Mesenchymal stem cell (in vitro differentiated cells and primary cell): Measurements from ENCODE around the gene SLC35F6.

Experiments used
- DNase-seq: peaks from one replicate; pipeline ENCODE4 v3.0.0-alpha.2; 2013
- H2AFZ ChIP-seq: one replicate; pipeline ENCODE4 v1.6.1; 2013; ENCODE audit warnings: low read depth, mild to moderate bottlenecking, control low read depth, inconsistent platforms, low read length, moderate library complexity
- H2AK5ac ChIP-seq: 2 replicates; pipeline ENCODE4 v1.6.1; 2013; ENCODE audit warnings: low read length, moderate library complexity, mild to moderate bottlenecking, inconsistent platforms; ENCODE audit not compliant: severe bottlenecking
- H2BK120ac ChIP-seq: one replicate; pipeline ENCODE4 v1.6.1; 2013; ENCODE audit warnings: low read depth, mild to moderate bottlenecking, inconsistent platforms, low read length, moderate library complexity
- H2BK12ac ChIP-seq, 2 experiments: one replicate each; pipeline ENCODE4 v1.6.1; 2013; ENCODE audit warnings: inconsistent platforms in 2 of 2, low read length in 2 of 2, mild to moderate bottlenecking in 2 of 2, moderate library complexity in 2 of 2, control low read depth in 1 of 2
- H2BK15ac ChIP-seq: one replicate; pipeline ENCODE4 v1.6.1; 2013; ENCODE audit warnings: mild to moderate bottlenecking, low read depth, inconsistent platforms; ENCODE audit not compliant: poor library complexity, severe bottlenecking
- H2BK5ac ChIP-seq: 2 replicates; pipeline ENCODE4 v1.6.1; 2013; ENCODE audit warnings: low read depth, mild to moderate bottlenecking, low read length, control low read depth, inconsistent platforms; ENCODE audit not compliant: poor library complexity, severe bottlenecking
- H3K14ac ChIP-seq, 2 experiments: one replicate each; pipeline ENCODE4 v1.6.1; 2013; ENCODE audit warnings: inconsistent platforms in 2 of 2, low read length in 2 of 2, control low read depth in 1 of 2, mild to moderate bottlenecking in 1 of 2, moderate library complexity in 1 of 2
- H3K18ac ChIP-seq, 2 experiments: one replicate each; pipeline ENCODE4 v1.6.1; 2013; ENCODE audit warnings: inconsistent platforms in 2 of 2, low read length in 2 of 2, control low read depth in 1 of 2, low read depth in 1 of 2, mild to moderate bottlenecking in 1 of 2
- H3K23ac ChIP-seq, 2 experiments: one replicate each; pipeline ENCODE4 v1.6.1; 2013; ENCODE audit warnings: inconsistent platforms in 2 of 2, low read length in 2 of 2, mild to moderate bottlenecking in 2 of 2, moderate library complexity in 2 of 2, control low read depth in 1 of 2
- H3K27ac ChIP-seq: 2 replicates; pipeline ENCODE4 v1.5.1; 2013; ENCODE audit warnings: mild to moderate bottlenecking, moderate library complexity, low read length, control low read depth, inconsistent platforms; ENCODE audit not compliant: poor library complexity, severe bottlenecking
- H3K27me3 ChIP-seq, 2 experiments: 2 replicates each; pipeline versions ENCODE4 v1.6.1 to v1.7.0; 2013; ENCODE audit warnings: low read length in 2 of 2, mild to moderate bottlenecking in 2 of 2, moderate library complexity in 2 of 2, control low read depth in 1 of 2, inconsistent platforms in 1 of 2; ENCODE audit not compliant: control insufficient read depth in 1 of 2, insufficient read depth in 1 of 2
- H3K36me3 ChIP-seq, 2 experiments: 2 replicates each; pipeline versions ENCODE4 v1.6.1 to v1.7.0; 2013; ENCODE audit warnings: low read length in 2 of 2, control low read depth in 1 of 2, inconsistent platforms in 1 of 2, low read depth in 1 of 2, mild to moderate bottlenecking in 1 of 2; ENCODE audit not compliant: insufficient read depth in 2 of 2, control insufficient read depth in 1 of 2
- H3K4ac ChIP-seq, 2 experiments: one replicate each; pipeline ENCODE4 v1.6.1; 2013; ENCODE audit warnings: inconsistent platforms in 2 of 2, low read length in 2 of 2, mild to moderate bottlenecking in 2 of 2, moderate library complexity in 2 of 2, control low read depth in 1 of 2, low read depth in 1 of 2
- H3K4me1 ChIP-seq: 2 replicates; pipeline ENCODE4 v1.6.1; 2013; ENCODE audit warnings: low read depth, low read length, control low read depth; ENCODE audit not compliant: control insufficient read depth, insufficient read depth
- H3K4me2 ChIP-seq: 2 replicates; pipeline ENCODE4 v1.6.1; 2013; ENCODE audit warnings: low read length, mild to moderate bottlenecking, inconsistent platforms; ENCODE audit not compliant: poor library complexity, severe bottlenecking
- H3K4me3 ChIP-seq, 2 experiments: 2 replicates each; pipeline versions ENCODE4 v1.5.1 to v1.7.0; 2013; ENCODE audit warnings: low read length in 2 of 2, mild to moderate bottlenecking in 2 of 2, control low read depth in 1 of 2, low read depth in 1 of 2; ENCODE audit not compliant: insufficient read depth in 1 of 2
- H3K79me1 ChIP-seq: replicated peaks from 2 replicates; pipeline ENCODE4 v1.6.1; 2013; ENCODE audit warnings: mild to moderate bottlenecking, control low read depth, low read length, inconsistent platforms; ENCODE audit not compliant: poor library complexity, severe bottlenecking
- H3K9ac ChIP-seq: 2 replicates; pipeline ENCODE4 v1.7.0; 2013; ENCODE audit warnings: mild to moderate bottlenecking, low read length, moderate library complexity
- H3K9me3 ChIP-seq: 2 replicates; pipeline ENCODE4 v1.7.0; 2013; ENCODE audit warnings: mild to moderate bottlenecking, low read length; ENCODE audit not compliant: control insufficient read depth
- H4K8ac ChIP-seq: one replicate; pipeline ENCODE4 v1.6.1; 2013; ENCODE audit warnings: inconsistent platforms, mild to moderate bottlenecking, low read length, moderate library complexity
- H4K91ac ChIP-seq: one replicate; pipeline ENCODE4 v1.6.1; 2013; ENCODE audit warnings: mild to moderate bottlenecking, low read length, inconsistent platforms
- WGBS: methylation state at CpG from one replicate; pipeline ENCODE4 v1.1.7; 2013; ENCODE audit warnings: mixed read lengths; 5-methylcytosine and 5-hydroxymethylcytosine counted together

Gene SLC35F6

GRCh38 chr2:26732446-26732845 lies 31.6 kb upstream of the SLC35F6 start:
- H3K4me1 ChIP-seq: peaks cover 4% of the 10 kb centered on the region
- H3K4me2 ChIP-seq: no peak overlapping the region
- no peak overlapping the region for H3K4me3 ChIP-seq
- H3K14ac ChIP-seq: no peak overlapping the region
- peaks cover 5 to 32% of the 10 kb centered on the region in 2 experiments for H3K27me3 ChIP-seq
- H4K91ac ChIP-seq: no peak overlapping the region
- no peak for DNase-seq
- H3K9ac ChIP-seq: no peak overlapping the region
- H3K27ac ChIP-seq: no peak overlapping the region
- no peaks in the 10 kb centered on the region for H3K79me1 ChIP-seq
- H3K18ac ChIP-seq: no peak overlapping the region
- no peak overlapping the region for H3K23ac ChIP-seq
- H2AFZ ChIP-seq: no peak overlapping the region
- no peak overlapping the region for H2BK12ac ChIP-seq
- 94% methylated on average over 3 of the region's 3 CpGs for WGBS
- H4K8ac ChIP-seq: no peak overlapping the region
- no peak overlapping the region for H2BK120ac ChIP-seq
- H2AK5ac ChIP-seq: no peak overlapping the region
- no peaks in the 10 kb centered on the region for H3K9me3 ChIP-seq
- H3K36me3 ChIP-seq: peaks cover 0 to 3% of the 10 kb centered on the region in 2 experiments
- H2BK5ac ChIP-seq: no peak overlapping the region
- H2BK15ac ChIP-seq: no peak overlapping the region
- no peak overlapping the region for H3K4ac ChIP-seq

- Histone ChIP-seq H3K9me3 (no peaks in the 10 kb centered on the region), H4K8ac (no peak overlapping the region), H3K18ac (no peak overlapping the region), H2BK120ac (no peak overlapping the region), H2BK15ac (no peak overlapping the region), H3K27ac (no peak overlapping the region), H3K27me3 (peaks cover 5 to 37% of the 10 kb centered on the region in 2 experiments), H2BK5ac (no peak overlapping the region), H3K4me1 (peaks cover 4% of the 10 kb centered on the region), H3K36me3 (no peaks in the 10 kb centered on the region), H3K79me1 (no peaks in the 10 kb centered on the region), H2AFZ (no peak overlapping the region), H3K4me3 (no peak overlapping the region), H3K4ac (no peak overlapping the region), H4K91ac (no peak overlapping the region), H2AK5ac (no peak overlapping the region), H3K14ac (no peak overlapping the region), H3K4me2 (no peak overlapping the region), H3K9ac (no peak overlapping the region), H2BK12ac (no peak overlapping the region), H3K23ac (no peak overlapping the region)
- WGBS: 89% methylated on average over 9 of the region's 9 CpGs
- no peak for DNase-seq
Measured at GRCh38 chr2:26733413-26733812, 30.7 kb upstream of the SLC35F6 start.

- H3K27me3 ChIP-seq: peaks cover 0 to 38% of the 10 kb centered on the region in 2 experiments
- no peak overlapping the region for H4K91ac ChIP-seq
- no peaks in the 10 kb centered on the region for H3K36me3 ChIP-seq
- H3K4ac ChIP-seq: no peak overlapping the region
- H2BK5ac ChIP-seq: no peak overlapping the region
- H2AK5ac ChIP-seq: no peak overlapping the region
- no peaks in the 10 kb centered on the region for H3K9me3 ChIP-seq
- WGBS: 45% methylated on average over 4 of the region's 5 CpGs
- no peak overlapping the region for H2BK12ac ChIP-seq
- no peak overlapping the region for H4K8ac ChIP-seq
- no peak overlapping the region for H2BK120ac ChIP-seq
- H3K4me2 ChIP-seq: no peak overlapping the region
- H3K27ac ChIP-seq: no peak overlapping the region
- no peaks in the 10 kb centered on the region for H3K79me1 ChIP-seq
- H3K18ac ChIP-seq: peak overlapping the region; percentile 44 to 47
- H3K23ac ChIP-seq: no peak overlapping the region
- no peak overlapping the region for H2BK15ac ChIP-seq
- no peak overlapping the region for H2AFZ ChIP-seq
- peaks cover 4% of the 10 kb centered on the region for H3K4me1 ChIP-seq
- no peak overlapping the region for H3K14ac ChIP-seq
- H3K9ac ChIP-seq: no peak overlapping the region
- DNase-seq: peak; percentile 92
- H3K4me3 ChIP-seq: no peak overlapping the region
Measured at GRCh38 chr2:26735097-26735496, 29.0 kb upstream of the SLC35F6 start.

GRCh38 chr2:26735883-26736588 lies 28.0 kb upstream of the SLC35F6 start:
- Histone ChIP-seq H2AFZ (no peak overlapping the region), H3K23ac (no peak overlapping the region), H3K9me3 (no peaks in the 10 kb centered on the region), H2BK15ac (no peak overlapping the region), H3K4me3 (no peak overlapping the region), H3K4ac (no peak overlapping the region), H4K8ac (no peak overlapping the region), H3K9ac (no peak overlapping the region), H2BK12ac (peak overlapping the region in 1 of 2 experiments; percentile 41), H3K36me3 (no peaks in the 10 kb centered on the region), H3K18ac (peak overlapping the region; percentile 16 to 17), H2BK120ac (peak overlapping the region; percentile 6), H3K4me1 (peaks cover 4% of the 10 kb centered on the region), H2BK5ac (no peak overlapping the region), H3K4me2 (no peak overlapping the region), H3K14ac (no peak overlapping the region), H3K27me3 (peaks cover 0 to 41% of the 10 kb centered on the region in 2 experiments), H3K27ac (no peak overlapping the region), H3K79me1 (no peaks in the 10 kb centered on the region), H2AK5ac (no peak overlapping the region), H4K91ac (peak overlapping the region; percentile 34)
- no peak for DNase-seq
- 67% methylated on average over 8 of the region's 8 CpGs for WGBS
